Measurements from ENCODE around the gene PTBP2. TPM values are rescaled to one million over a fixed set of nuclear protein-coding genes. Genes with fewer than 3 reads are reported as not detected.
"Not testable (repeated sequence)": the region's sequence is repeated elsewhere in the genome, so short reads cannot be mapped to it uniquely, and the experiment has no call there.

PTBP2 gene
- total RNA-seq, 1 donor from 2014 or later = 56.7 TPM

GRCh38 chr1:96747565-96747964 is 26.0 kb downstream of the PTBP2 start:
- H3K4me1 ChIP-seq = peaks cover 23% of the 10 kb centered on the region
- H3K36me3 ChIP-seq = peaks cover 0 to 6% of the 10 kb centered on the region in 2 donors
- no peak overlapping the region for H3K27ac ChIP-seq
- H3K27me3 ChIP-seq = no peaks in the 10 kb centered on the region
- no peak for DNase-seq (ENCODE audit: extremely low spot score in 2 of 2)
- H3K4me3 ChIP-seq = no peak overlapping the region
- intact Hi-C loops (cut with DNase I) = no loop called here
- no peaks in the 10 kb centered on the region for H3K9me3 ChIP-seq
- no peak for TF ChIP-seq POLR2A (IDR thresholded peaks at IDR 0.05)
- TF ChIP-seq CTCF (IDR thresholded peaks at IDR 0.05) = no peak
- TF ChIP-seq POLR2AphosphoS5 (IDR thresholded peaks at IDR 0.05; ENCODE audit: insufficient read depth in 1 of 2, low read depth in 1 of 2) = no peak

GRCh38 chr1:96748078-96748477 is 26.5 kb downstream of the PTBP2 start:
- TF ChIP-seq CTCF (IDR thresholded peaks at IDR 0.05) (no peak), POLR2AphosphoS5 (IDR thresholded peaks at IDR 0.05; ENCODE audit: insufficient read depth in 1 of 2, low read depth in 1 of 2) (no peak), POLR2A (IDR thresholded peaks at IDR 0.05) (no peak)
- peaks cover 23% of the 10 kb centered on the region for H3K4me1 ChIP-seq

GRCh38 chr1:96749618-96750017 is 28.0 kb downstream of the PTBP2 start:
- intact Hi-C loops (cut with DNase I) = no loop called here
- Histone ChIP-seq H3K27me3 (no peaks in the 10 kb centered on the region), H3K36me3 (peaks cover 0 to 13% of the 10 kb centered on the region in 2 donors), H3K27ac (no peak overlapping the region), H3K4me1 (peaks cover 23% of the 10 kb centered on the region), H3K4me3 (no peak overlapping the region), H3K9me3 (no peaks in the 10 kb centered on the region)
- DNase-seq (ENCODE audit: extremely low spot score in 2 of 2) = no peak
- no peak for TF ChIP-seq CTCF (IDR thresholded peaks at IDR 0.05)
- no peak for TF ChIP-seq POLR2AphosphoS5 (IDR thresholded peaks at IDR 0.05; ENCODE audit: insufficient read depth in 1 of 2, low read depth in 1 of 2)
- TF ChIP-seq POLR2A (IDR thresholded peaks at IDR 0.05) = no peak

More at GRCh38 chr1:96748078-96748477, 26.5 kb downstream of the PTBP2 start:
- peaks cover 0 to 10% of the 10 kb centered on the region in 2 donors for H3K36me3 ChIP-seq
- no peaks in the 10 kb centered on the region for H3K27me3 ChIP-seq
- H3K27ac ChIP-seq = no peak overlapping the region
- H3K4me3 ChIP-seq = no peak overlapping the region
- no peaks in the 10 kb centered on the region for H3K9me3 ChIP-seq
- no peak for DNase-seq (ENCODE audit: extremely low spot score in 2 of 2)
- intact Hi-C loops (cut with DNase I) = no loop called here

GRCh38 chr1:96752394-96752793 is 30.8 kb downstream of the PTBP2 start:
- DNase-seq (ENCODE audit: extremely low spot score in 2 of 2) = no peak
- Histone ChIP-seq H3K27me3 (no peaks in the 10 kb centered on the region), H3K36me3 (peaks cover 0 to 22% of the 10 kb centered on the region in 2 donors), H3K9me3 (no peaks in the 10 kb centered on the region), H3K27ac (no peak overlapping the region), H3K4me3 (no peak overlapping the region), H3K4me1 (peaks cover 16% of the 10 kb centered on the region)
- intact Hi-C loops (cut with DNase I) = no loop called here
- TF ChIP-seq CTCF (IDR thresholded peaks at IDR 0.05) (no peak), POLR2AphosphoS5 (IDR thresholded peaks at IDR 0.05; ENCODE audit: insufficient read depth in 1 of 2, low read depth in 1 of 2) (no peak), POLR2A (IDR thresholded peaks at IDR 0.05) (no peak)

DNA sequence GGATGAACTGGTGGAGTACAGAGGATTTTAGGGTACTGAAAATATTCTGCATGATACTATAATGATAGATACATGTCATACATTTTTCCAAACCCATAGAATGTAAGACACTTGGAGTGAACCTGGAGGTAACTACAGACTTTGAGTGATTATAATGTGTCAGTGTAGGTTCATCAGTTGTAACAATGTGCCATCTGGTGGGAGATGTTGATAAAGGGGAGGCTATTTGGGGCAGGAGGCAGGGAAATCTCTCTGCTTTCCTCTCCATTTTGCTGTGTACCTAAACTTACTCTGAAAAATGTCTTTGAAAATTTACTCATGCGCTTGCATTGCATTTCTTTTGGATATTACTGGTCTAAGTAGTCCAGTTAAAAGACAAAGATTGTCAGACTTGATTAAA is 35.2 kb downstream of the PTBP2 start:
- no peaks in the 10 kb centered on the region for H3K4me1 ChIP-seq
- TF ChIP-seq POLR2A (IDR thresholded peaks at IDR 0.05) (no peak), CTCF (IDR thresholded peaks at IDR 0.05) (no peak), POLR2AphosphoS5 (IDR thresholded peaks at IDR 0.05; ENCODE audit: insufficient read depth in 1 of 2, low read depth in 1 of 2) (no peak)
- no peaks in the 10 kb centered on the region for H3K27me3 ChIP-seq
- H3K27ac ChIP-seq = no peak overlapping the region
- peaks cover 0 to 20% of the 10 kb centered on the region in 2 donors for H3K36me3 ChIP-seq
- no peak for DNase-seq (ENCODE audit: extremely low spot score in 2 of 2)
- no peak overlapping the region for H3K4me3 ChIP-seq
- H3K9me3 ChIP-seq = no peaks in the 10 kb centered on the region
- intact Hi-C loops (cut with DNase I) = no loop called here

GRCh38 chr1:96762586-96762985 is 41.0 kb downstream of the PTBP2 start:
- H3K36me3 ChIP-seq; H3K27ac ChIP-seq; H3K9me3 ChIP-seq; H3K4me3 ChIP-seq; H3K27me3 ChIP-seq; intact Hi-C loops (cut with DNase I); H3K4me1 ChIP-seq; DNase-seq (ENCODE audit: extremely low spot score in 2 of 2): not testable (repeated sequence)
